Epidermal melanocyte (primary cell): Measurements from ENCODE around the gene MACROD2.

Experiments
- DNase-seq: peaks from one replicate; pipeline ENCODE4 v3.0.0; 2011; ENCODE audit warnings: low spot score; ENCODE audit not compliant: insufficient read length

Gene MACROD2

GRCh38 chr20:14576196-14576877 lies 581.0 kb downstream of the MACROD2 start:
- DNase-seq: no peak

GRCh38 chr20:14580418-14581074 lies 585.2 kb downstream of the MACROD2 start:
- no peak for DNase-seq

GRCh38 chr20:14581731-14582130 lies 586.4 kb downstream of the MACROD2 start:
- DNase-seq: no peak

- DNase-seq: no peak
Measured at GRCh38 chr20:14582855-14583254, 587.5 kb downstream of the MACROD2 start.

- DNase-seq: no peak
Measured at GRCh38 chr20:14583413-14583812, 588.1 kb downstream of the MACROD2 start.

GRCh38 chr20:14589383-14589782 lies 594.1 kb downstream of the MACROD2 start:
- no peak for DNase-seq

GRCh38 chr20:14595051-14595450 lies 599.7 kb downstream of the MACROD2 start:
- no peak for DNase-seq

- DNase-seq: no peak
Measured at GRCh38 chr20:14597206-14597715, 601.9 kb downstream of the MACROD2 start.

GRCh38 chr20:14599613-14600012 lies 604.3 kb downstream of the MACROD2 start:
- no peak for DNase-seq

- DNase-seq: no peak
Measured at GRCh38 chr20:14600527-14600926, 605.2 kb downstream of the MACROD2 start.

- DNase-seq: no peak
Measured at GRCh38 chr20:14604143-14604542, 608.8 kb downstream of the MACROD2 start.

- DNase-seq: no peak
Measured at GRCh38 chr20:14609328-14610221, 614.3 kb downstream of the MACROD2 start.

- no peak for DNase-seq
Measured at GRCh38 chr20:14611479-14611878, 616.2 kb downstream of the MACROD2 start.

- no peak for DNase-seq
Measured at GRCh38 chr20:14612391-14612790, 617.1 kb downstream of the MACROD2 start.

GRCh38 chr20:14616003-14616402 lies 620.7 kb downstream of the MACROD2 start:
- DNase-seq: no peak

- DNase-seq: no peak
Measured at GRCh38 chr20:14617123-14617522, 621.8 kb downstream of the MACROD2 start.

- no peak for DNase-seq
Measured at GRCh38 chr20:14619411-14619810, 624.1 kb downstream of the MACROD2 start.

- no peak for DNase-seq
Measured at GRCh38 chr20:14622796-14623195, 627.5 kb downstream of the MACROD2 start.

GRCh38 chr20:14631011-14631410 lies 635.7 kb downstream of the MACROD2 start:
- DNase-seq: no peak

- no peak for DNase-seq
Measured at GRCh38 chr20:14632906-14633305, 637.6 kb downstream of the MACROD2 start.

- DNase-seq: no peak
Measured at GRCh38 chr20:14633507-14633906, 638.2 kb downstream of the MACROD2 start.

- DNase-seq: no peak
Measured at GRCh38 chr20:14634665-14635064, 639.3 kb downstream of the MACROD2 start.
